GM18909 (cell line): Measurements from ENCODE around the gene RPS3.
"Not testable (repeated sequence)": the region's sequence is repeated elsewhere in the genome, so short reads cannot be mapped to it uniquely, and the experiment has no call there.

Experiments used
- ATAC-seq: cut with Tn5 transposase; IDR thresholded peaks from one replicate; pipeline ENCODE4 v1.9.1; 2021; ENCODE audit warnings: mild to moderate bottlenecking; ENCODE audit not compliant: unreplicated experiment, poor library complexity

RPS3 gene

DNA sequence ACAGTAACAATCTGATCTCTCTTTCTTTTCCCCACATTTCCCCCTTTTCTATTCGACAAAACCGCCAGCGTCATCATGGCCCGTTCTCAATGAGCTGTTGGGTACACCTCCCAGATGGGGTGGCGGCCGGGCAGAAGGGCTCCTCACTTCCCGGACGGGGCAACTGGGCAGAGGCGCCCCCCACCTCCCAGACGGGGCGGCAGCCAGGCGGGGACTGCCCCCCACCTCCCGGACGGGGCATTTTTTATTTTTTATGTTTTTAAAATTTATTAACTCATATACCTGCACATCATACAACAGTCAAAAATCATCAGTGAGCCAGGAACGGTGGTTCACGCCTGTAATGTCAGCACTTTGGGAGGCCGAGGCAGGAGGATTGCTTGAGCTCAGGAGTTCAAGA, 20.5 kb upstream of the RPS3 start:
- ATAC-seq: not testable (repeated sequence)

GRCh38 chr11:75380245-75380644, 19.1 kb upstream of the RPS3 start:
- no peak for ATAC-seq

- no peak for ATAC-seq
Observed at GRCh38 chr11:75380716-75381420, 18.4 kb upstream of the RPS3 start.

GRCh38 chr11:75383246-75383645, 16.1 kb upstream of the RPS3 start:
- no peak for ATAC-seq

DNA sequence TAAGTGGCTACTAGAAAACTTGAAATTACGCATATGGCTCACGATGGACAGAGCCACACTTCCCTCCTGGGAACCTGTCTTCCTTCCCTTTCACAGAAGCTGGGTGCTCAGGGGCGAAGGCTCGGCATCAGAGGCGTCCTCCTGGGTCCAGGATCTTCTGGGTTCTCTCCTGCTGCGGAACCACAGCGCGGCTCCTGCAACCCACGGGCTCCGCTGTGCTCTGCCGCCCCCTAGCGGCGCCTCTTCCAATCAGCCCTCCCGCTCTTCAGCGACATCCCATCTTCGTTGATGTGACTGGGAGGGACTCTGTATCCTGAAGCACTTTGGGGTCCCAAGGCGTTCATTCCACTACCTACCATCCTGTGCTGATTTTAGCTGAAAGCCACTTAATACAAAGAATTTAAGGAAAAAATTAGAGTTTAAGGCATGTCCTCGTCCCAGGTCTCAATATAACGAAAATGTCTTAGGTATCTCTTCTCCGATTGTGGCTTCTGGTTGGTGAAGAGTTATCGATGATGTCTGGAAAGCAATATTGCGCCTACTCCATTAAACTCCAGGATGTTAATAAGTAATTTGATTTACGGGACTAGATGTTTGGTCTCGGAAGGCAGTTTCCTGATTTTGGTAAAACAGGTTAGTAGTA, 14.8 kb upstream of the RPS3 start:
- ATAC-seq: no peak

GRCh38 chr11:75386942-75387630, 12.2 kb upstream of the RPS3 start:
- no peak for ATAC-seq

DNA sequence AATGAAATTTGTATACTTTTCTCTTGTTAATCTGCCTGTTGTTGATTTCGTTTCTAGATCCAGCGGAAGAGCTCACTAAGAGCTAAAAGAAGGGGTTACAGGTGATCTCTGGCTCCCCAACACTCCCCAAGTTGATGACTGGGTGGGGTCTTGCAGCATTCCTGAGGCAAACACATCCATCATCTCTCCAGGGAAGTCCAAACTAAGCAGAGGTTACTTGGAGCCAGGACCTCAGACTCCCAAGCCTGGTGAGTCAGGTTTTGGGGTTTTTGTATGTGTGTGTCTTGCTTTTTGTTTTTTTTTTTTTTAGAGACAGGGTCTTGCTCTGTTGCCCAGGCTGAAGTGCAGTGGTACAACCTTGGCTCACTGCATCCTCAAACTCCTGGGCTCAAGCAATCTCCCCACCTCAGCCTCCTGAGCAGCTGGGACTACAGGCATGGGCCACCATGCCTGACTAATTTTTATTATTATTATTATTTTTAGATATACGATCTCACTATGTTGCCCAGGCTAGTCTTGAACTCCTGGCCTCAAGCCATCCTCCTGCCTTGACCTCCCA, 11.5 kb upstream of the RPS3 start:
- ATAC-seq: no peak

DNA sequence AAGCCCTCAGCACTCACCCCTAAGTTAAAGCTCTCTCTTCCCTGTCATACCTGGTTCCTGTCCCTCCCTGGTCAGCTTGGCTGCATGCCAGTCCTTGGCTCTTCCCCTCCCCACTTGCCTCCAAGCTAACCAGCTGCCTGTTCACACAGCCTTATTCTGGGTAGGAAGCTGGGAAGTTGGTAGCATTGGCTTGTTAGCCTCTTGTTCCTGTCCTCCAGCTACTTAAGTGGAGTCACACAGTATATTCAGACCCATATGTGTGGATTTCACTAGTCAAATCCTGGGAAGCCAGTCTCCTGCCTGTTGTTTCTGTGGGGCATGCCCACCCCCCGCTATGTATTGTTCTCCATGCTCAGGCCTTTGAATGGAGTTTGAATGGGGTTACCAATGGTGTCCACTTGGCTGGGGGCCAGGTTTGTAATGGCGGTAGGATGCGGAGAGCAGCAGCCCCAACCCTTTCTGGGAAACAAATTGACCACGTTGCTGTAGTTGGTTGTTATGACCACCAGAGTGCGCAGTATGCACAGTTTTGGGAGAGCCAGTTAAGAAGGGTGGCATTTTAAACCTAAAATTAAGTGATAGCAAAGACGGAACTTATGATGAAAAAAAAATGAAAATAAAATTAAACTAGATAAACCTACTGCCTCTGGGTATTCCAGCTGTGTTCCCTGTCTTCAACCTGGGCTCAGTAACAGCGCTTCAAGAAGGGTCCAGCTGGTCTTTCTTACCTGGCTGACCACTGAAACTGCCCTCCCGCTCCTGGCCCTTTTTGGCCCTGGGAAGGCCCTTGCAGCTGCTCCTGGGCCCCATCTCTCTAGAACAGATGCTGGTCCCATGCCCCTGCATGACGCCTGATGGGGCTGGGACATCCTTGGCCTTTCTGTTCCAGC, 10.7 kb upstream of the RPS3 start:
- no peak for ATAC-seq

- no peak for ATAC-seq
Observed at GRCh38 chr11:75389276-75389605, 10.1 kb upstream of the RPS3 start.

GRCh38 chr11:75389925-75390324, 9.4 kb upstream of the RPS3 start:
- no peak for ATAC-seq

GRCh38 chr11:75394085-75394840, 5.1 kb upstream of the RPS3 start:
- no peak for ATAC-seq

- no peak for ATAC-seq
Observed at GRCh38 chr11:75398906-75399305, 412 bp upstream of the RPS3 start.

- no peak for ATAC-seq
Observed at GRCh38 chr11:75400146-75400865, 988 bp downstream of the RPS3 start.

DNA sequence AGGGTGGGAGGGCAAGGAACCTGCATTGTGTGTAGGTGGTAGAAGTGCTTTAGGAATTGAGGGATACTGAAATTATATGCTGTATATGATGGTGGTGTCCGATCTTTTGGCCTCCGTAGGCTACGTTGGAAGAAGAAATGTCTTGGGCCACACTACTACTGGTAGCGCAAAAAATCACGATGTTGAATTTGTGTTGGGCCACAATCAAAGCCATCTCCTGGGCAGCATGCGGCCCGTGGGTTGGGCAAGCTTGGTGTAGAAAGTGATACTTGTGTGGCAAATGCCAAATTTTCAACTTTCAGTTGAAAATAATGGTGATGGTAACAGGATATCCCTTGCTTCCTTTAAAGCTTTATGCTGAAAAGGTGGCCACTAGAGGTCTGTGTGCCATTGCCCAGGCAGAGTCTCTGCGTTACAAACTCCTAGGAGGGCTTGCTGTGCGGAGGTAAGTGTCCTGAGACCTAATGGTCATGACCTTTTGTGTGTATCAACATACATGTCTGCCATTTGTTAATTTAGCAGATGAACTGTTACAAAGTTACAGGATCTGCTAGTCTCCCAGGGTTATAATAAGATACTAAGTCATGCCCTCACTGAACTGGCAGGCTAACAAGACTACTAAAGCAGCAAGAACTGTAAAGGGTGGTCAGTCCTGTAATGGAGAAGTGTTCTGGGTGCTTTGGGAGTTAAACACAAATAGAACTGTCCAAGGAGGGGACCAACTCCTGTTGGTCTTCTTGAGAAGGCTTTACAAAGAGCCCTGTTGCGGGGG, 2.9 kb downstream of the RPS3 start:
- ATAC-seq: no peak

DNA sequence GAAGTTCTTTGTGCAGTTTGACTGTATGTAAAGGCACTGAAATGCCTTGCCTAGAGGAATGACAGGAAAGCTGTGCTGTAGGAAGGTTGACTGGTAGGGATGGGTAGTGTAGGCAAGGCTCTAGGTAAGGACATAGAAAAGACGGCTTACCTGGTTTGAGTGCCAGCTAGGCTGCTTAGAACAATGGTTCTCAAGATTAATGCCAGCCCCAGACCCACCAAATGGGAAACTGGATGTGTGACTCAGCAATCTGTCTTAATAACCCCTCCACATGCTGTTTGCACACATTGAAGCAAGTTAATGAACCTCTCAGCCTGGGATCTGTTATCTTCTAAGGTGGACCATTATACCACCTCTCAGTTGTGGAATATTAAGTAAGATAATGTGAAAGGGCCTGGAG, 3.7 kb downstream of the RPS3 start:
- ATAC-seq: no peak

DNA sequence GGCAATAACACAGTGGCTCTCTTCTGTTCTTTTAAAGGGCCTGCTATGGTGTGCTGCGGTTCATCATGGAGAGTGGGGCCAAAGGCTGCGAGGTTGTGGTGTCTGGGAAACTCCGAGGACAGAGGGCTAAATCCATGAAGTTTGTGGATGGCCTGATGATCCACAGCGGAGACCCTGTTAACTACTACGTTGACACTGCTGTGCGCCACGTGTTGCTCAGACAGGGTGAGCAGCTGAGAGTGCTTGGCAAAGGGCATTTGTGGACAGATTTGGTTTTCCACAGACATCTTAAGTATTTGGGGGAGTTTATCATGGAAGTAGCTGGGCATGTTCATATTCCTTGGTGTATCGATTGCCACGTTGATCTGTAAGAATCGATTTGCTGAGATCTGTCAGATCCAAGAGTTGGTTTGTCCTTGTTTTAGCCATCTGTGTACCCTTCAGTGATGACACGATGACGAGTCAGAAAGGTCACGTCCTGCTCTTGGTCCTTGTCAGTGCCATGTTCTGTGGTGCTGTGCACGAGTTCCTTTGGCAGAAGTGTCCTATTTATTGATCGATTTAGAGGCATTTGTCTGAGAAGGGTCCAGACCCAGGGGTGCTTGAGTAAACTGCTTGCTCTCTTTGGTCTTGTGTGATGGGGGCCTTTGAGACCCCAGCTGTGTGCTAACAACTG, 4.8 kb downstream of the RPS3 start:
- no peak for ATAC-seq

DNA sequence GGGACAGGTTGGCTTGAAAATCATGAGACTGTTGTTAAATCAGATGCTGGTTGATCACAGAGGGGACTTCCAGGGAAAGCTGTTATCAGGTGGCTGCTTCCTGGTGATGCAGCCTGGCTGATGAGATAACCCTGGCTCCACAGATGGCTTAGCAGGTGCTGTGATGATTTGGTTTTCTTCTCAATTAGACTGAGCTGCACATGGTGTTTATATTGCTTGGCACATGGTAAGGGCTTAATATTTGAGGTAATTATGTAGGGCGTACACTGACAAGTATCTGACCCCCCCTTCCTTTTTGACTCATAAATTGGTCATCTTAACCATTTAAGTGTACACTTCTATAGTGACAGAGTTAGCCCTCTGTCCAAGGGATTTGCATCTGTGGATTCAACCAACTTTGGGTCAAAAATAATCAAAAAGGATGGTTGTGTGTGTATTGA, 7.0 kb downstream of the RPS3 start:
- ATAC-seq: no peak

- ATAC-seq: no peak
Observed at GRCh38 chr11:75408957-75409219, 9.6 kb downstream of the RPS3 start.
